Epithelial cell of proximal tubule (primary cell): Measurements from ENCODE around the gene ATP9A. TPM values are rescaled to one million over a fixed set of nuclear protein-coding genes. Genes with fewer than 3 reads are reported as not detected.
"Not testable (repeated sequence)": the region's sequence is repeated elsewhere in the genome, so short reads cannot be mapped to it uniquely, and the experiment has no call there.

ENCODE experiments used
- DNase-seq: peaks from one replicate; pipeline ENCODE4 v3.0.0-alpha.2; 2011; ENCODE audit warnings: low read depth
- H3K4me3 ChIP-seq: 2 replicates; pipeline ENCODE4 v1.5.1; 2011; ENCODE audit warnings: low read depth, mild to moderate bottlenecking, low read length
- total RNA-seq: library from RNA; depleted of rRNA; stranded (reverse); fragments of >200 nt; gene quantifications from 2 replicates; pipeline ENCODE4 v1.2.3, GENCODE V29; 2015
- TF ChIP-seq, protein P1 (sequence below): conservative IDR thresholded peaks from 2 replicates; pipeline ENCODE4 v1.5.1; 2012; ENCODE audit warnings: low read depth, mild to moderate bottlenecking, low read length

ATP9A gene
- total RNA-seq, 1 donor from 2014 or later, result 22.5 TPM

DNA sequence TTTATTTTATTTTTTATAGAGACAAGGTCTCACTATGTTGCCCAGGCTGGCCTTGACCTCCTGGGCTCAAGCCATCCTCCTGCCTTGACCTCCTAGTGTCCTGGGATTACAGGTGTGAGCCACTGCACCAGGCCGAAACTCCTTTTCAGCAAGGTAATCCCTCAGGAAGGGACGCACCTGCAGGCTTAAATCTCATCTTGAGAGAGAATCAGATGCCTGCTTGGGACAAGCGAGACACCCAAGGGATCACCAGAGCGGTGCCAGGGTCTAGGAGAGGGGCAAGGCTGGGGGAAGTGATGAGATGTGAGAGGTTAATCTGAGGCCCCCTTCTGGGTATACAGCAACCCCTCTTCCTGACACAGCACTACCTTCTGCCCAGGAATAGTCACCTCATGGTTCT, 4.0 kb upstream of the ATP9A start:
- TF ChIP-seq, protein P1, sequence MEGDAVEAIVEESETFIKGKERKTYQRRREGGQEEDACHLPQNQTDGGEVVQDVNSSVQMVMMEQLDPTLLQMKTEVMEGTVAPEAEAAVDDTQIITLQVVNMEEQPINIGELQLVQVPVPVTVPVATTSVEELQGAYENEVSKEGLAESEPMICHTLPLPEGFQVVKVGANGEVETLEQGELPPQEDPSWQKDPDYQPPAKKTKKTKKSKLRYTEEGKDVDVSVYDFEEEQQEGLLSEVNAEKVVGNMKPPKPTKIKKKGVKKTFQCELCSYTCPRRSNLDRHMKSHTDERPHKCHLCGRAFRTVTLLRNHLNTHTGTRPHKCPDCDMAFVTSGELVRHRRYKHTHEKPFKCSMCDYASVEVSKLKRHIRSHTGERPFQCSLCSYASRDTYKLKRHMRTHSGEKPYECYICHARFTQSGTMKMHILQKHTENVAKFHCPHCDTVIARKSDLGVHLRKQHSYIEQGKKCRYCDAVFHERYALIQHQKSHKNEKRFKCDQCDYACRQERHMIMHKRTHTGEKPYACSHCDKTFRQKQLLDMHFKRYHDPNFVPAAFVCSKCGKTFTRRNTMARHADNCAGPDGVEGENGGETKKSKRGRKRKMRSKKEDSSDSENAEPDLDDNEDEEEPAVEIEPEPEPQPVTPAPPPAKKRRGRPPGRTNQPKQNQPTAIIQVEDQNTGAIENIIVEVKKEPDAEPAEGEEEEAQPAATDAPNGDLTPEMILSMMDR, result no peak
- H3K4me3 ChIP-seq, result no peak overlapping the region
- DNase-seq, result no peak

DNA sequence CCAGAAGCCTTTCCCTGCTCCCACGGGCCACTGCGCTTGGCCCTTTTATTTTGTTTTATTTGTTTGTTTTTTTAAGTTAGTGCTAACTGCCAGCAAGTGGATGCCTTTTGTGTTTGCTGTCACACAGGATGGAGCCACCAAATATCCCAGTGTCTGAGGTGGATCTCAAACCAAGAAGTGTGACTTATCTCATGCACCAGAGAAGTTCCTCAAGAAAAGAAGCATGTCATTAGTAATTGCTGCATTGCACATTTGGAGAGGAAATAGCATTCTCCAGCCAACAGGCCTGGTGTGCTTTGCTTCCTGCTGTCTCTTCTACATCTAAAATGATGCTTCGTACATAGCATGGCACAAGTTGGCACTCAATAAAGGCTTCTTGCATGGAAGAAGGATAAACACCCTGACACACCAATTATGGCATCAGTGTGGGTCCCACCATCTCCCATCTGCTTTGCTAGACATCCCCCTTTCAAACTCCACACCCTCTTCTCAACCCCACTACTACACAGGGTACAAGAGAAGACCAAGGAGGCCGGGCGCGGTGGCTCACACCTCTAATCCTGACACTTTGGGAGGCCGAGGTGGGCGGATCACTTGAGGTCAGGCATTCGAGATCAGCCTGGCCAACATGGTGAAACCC, 1.9 kb upstream of the ATP9A start:
- TF ChIP-seq, protein P1, result no peak
- no peak overlapping the region for H3K4me3 ChIP-seq
- no peak for DNase-seq

DNA sequence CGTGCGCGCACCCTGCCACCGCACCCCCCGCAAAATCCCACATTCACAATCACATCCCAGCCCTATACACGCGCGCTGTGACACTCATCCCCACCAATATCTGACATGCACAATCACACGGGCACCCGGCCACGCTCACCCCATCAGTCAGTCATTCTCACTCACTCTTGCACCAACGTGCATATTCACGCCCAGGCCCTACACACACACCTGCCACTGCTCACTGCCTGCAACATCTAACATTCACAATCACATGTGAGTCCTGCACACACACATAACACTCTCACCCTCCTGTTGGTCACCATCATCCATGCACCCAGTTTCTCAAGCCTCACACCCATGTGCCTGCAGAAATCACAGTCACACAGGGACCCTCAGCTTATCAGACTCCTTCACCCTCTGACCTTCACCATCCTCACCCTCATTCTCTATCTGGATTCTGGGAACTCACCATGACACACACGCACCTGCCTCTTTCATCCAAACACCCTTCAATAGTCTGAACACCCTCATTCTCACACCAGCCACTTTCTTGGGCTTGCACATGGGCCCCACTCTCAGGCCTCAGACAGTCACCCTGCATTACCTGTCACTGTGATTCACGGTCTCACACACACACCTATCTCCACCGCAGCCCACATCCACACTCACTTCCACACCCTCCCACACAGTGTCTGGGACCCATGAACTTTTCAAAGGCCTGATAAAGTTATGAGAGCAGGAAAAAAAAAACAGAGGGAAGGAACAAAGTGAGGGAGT, 748 bp upstream of the ATP9A start:
- no peak overlapping the region for H3K4me3 ChIP-seq
- DNase-seq, result no peak
- TF ChIP-seq, protein P1, result no peak

DNA sequence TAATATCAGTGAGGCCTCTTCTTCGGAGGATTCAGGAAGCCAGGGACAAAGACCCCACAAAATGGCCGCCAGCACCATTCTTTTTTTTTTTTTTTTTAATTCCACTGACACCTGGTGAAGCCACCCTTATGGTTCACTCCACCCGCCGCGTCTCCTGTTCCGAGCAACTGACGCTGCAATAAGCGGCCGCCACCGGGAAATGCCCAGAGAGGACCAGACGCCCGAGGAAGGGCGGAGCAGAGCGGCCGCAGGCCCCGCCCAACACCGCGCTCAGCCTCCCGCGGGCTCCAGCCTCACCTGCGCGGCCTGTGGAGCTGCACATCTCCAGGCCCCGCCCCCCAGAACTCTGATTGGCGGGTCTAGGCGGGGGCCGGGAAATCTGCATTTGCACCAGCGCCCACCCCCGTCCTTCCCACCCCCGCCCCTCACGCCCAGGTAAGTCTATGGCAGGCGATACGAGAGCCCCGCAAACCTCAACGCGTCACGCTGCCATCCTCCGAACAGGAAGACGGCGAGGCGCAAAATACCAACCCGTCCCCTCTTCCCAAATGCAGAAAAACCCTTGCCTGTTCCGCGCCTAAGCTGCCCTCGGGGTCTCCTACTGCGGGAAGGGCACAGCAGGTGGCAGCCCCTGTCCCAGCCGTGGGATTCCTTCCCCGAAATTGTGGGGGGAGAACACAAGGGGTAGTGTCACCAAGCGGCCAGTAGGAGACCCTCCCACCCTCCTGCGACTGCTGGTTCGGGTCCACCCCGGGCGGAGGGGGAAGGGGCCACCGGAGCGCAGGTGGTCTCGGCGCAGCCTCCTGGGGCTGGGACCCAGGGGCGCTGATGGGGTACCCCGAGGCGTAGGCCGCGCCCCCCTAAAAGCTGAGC, 960 bp downstream of the ATP9A start:
- peak overlapping the region; percentile 62 for H3K4me3 ChIP-seq
- no peak for DNase-seq
- TF ChIP-seq, protein P1, result peak; percentile 41

DNA sequence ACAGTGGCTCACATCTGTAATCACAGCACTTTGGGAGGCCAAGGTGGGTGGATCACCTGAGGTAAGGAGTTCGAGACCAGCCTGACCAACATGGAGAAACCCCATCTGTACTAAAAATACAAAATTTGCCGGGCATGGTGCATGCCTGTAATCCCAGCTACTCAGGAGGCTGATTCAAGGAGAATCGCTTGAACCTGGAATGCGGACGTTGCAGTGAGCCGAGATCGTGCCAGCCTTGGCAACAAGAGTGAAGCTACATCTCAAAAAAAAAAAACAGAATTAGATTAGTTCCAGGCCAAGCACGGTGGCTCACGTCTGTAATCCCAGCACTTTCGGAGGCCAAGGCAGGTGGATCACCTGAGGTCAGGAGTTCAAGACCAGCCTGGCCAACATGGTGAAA, 2.8 kb downstream of the ATP9A start:
- DNase-seq, H3K4me3 ChIP-seq: not testable (repeated sequence)

DNA sequence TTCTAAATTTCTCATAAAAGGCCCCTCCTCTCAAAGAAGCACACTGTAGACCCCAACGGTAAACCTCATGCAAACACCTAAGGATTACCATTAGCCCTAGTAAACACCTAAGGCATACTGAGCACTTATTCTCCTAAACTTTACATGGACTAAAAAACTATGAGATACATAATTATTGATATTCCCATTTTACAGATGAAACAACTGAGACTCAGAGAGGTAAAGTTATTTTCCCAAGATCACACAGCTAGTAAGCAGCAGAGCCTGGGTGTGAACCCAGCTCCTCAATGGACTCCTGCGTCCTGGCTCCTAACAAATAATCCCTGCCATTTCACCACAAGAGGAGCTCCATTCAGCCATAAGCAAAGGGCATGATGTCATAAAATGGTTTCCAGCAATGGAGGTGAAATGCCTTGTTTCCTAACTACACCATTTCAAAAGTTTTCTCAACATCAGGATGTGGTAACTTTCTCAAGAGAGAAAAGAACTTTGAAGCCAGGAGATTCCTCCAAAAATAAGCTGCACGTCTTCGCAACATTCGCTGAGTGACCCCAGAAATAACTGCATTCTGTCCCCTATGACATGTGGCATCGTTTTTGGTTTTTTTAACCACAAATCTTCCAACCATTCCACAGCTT, 4.1 kb downstream of the ATP9A start:
- DNase-seq, result no peak
- TF ChIP-seq, protein P1, result no peak
- no peak overlapping the region for H3K4me3 ChIP-seq

DNA sequence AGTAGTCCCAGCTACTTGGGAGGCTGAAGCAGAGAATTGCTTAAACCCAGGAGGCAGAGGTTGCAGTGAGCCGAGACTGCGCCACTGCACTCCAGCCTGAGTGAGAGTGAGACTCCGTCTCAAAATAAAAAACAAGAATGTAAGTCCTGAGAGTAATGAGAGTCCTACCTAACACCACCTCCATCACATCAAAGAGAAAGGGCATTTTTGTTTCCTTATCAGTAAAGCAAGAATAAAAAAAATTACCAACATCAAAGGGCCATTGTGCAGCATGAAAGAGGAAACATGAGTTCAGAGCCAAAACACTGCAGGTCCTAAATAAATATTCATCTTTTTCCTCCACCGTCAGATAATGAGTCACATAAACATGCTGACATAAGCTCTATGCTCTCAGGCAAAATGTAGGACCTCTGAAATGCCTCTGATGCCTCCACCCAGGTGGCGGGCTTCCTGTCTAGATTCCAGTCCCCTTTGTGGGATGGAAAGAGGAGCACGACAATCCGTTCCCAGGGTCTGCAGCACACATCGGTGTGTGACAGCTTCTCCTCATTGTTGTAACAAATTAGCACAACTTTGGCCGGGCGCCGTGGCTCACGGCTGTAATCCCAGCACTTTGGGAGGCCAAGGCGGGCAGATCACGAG, 7.2 kb downstream of the ATP9A start:
- no peak for DNase-seq
- H3K4me3 ChIP-seq, result no peak overlapping the region
- TF ChIP-seq, protein P1, result no peak
